Immature natural killer cell (primary cell): Measurements from ENCODE around the gene ZNF598. TPM values are rescaled to one million over a fixed set of nuclear protein-coding genes. Genes with fewer than 3 reads are reported as not detected.

Experiments used
- DNase-seq, 3 donors: peaks; one replicate each; pipeline ENCODE4 v3.0.0; 2022; ENCODE audit warnings: mixed read lengths in 1 of 3
- H3K27ac Mint-ChIP-seq, 6 donors: one replicate each; pipeline ENCODE4 v1.8.0; 2020; ENCODE audit warnings: mixed read lengths in 6 of 6, mild to moderate bottlenecking in 5 of 6, inconsistent platforms in 4 of 6, moderate library complexity in 3 of 6
- H3K27me3 Mint-ChIP-seq, 3 donors: one replicate each; pipeline ENCODE4 v1.8.0; 2020 to 2021; ENCODE audit warnings: low read depth in 3 of 3, mild to moderate bottlenecking in 3 of 3, mixed read lengths in 3 of 3, moderate library complexity in 3 of 3, inconsistent platforms in 1 of 3
- H3K36me3 Mint-ChIP-seq, 3 donors: one replicate each; pipeline ENCODE4 v1.8.0; 2020; ENCODE audit warnings: mixed read lengths in 3 of 3, inconsistent platforms in 2 of 3, mild to moderate bottlenecking in 2 of 3
- H3K4me1 Mint-ChIP-seq, 2 donors: one replicate each; pipeline ENCODE4 v1.8.0; 2020; ENCODE audit warnings: inconsistent platforms in 2 of 2, mild to moderate bottlenecking in 2 of 2, mixed read lengths in 2 of 2, moderate library complexity in 1 of 2
- H3K4me3 Mint-ChIP-seq, 5 donors: one replicate each; pipeline ENCODE4 v1.8.0; 2020; ENCODE audit warnings: mild to moderate bottlenecking in 5 of 5, mixed read lengths in 5 of 5, inconsistent platforms in 3 of 5, moderate library complexity in 3 of 5
- H3K9me3 Mint-ChIP-seq, 6 donors: one replicate each; pipeline ENCODE4 v1.8.0; 2020; ENCODE audit warnings: mild to moderate bottlenecking in 6 of 6, mixed read lengths in 6 of 6, inconsistent platforms in 4 of 6, moderate library complexity in 3 of 6
- polyA plus RNA-seq, 3 donors: library from polyadenylated mRNA; unstranded; fragments of 300-500 nt; fragmentation: Illumina TruSeq; gene quantifications; one replicate each; pipeline ENCODE4 v1.2.3, GENCODE V29; 2021

ZNF598 gene
- polyA plus RNA-seq, 3 donors from 2014 or later: 1.8 to 10.4 (median 2.9) TPM

DNA sequence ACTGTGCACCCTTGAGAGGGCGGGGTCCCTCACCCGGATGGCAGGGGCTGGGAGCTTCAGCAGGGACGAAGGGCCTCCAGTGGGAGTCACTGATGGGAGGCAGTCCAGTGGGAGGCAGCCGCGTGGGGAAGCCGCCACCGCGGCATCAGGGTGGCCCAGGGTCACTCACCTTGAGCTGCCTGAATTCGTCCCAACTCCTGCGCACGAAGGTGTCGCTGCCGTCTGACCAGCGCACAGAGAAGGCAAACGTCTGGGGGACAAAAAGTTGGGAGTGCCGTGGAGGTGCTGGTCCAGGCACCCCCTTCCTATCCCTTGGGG, 28.9 kb downstream of the ZNF598 start:
- no peak overlapping the region for H3K4me3 Mint-ChIP-seq
- H3K4me1 Mint-ChIP-seq: peaks cover 10% of the 10 kb centered on the region in 2 donors
- H3K36me3 Mint-ChIP-seq: peaks cover 0 to 9% (median 0%) of the 10 kb centered on the region in 3 donors
- H3K27ac Mint-ChIP-seq: no peak overlapping the region
- no peak for DNase-seq
- no peaks in the 10 kb centered on the region for H3K9me3 Mint-ChIP-seq
- H3K27me3 Mint-ChIP-seq: peaks cover 8 to 24% (median 9%) of the 10 kb centered on the region in 3 donors

DNA sequence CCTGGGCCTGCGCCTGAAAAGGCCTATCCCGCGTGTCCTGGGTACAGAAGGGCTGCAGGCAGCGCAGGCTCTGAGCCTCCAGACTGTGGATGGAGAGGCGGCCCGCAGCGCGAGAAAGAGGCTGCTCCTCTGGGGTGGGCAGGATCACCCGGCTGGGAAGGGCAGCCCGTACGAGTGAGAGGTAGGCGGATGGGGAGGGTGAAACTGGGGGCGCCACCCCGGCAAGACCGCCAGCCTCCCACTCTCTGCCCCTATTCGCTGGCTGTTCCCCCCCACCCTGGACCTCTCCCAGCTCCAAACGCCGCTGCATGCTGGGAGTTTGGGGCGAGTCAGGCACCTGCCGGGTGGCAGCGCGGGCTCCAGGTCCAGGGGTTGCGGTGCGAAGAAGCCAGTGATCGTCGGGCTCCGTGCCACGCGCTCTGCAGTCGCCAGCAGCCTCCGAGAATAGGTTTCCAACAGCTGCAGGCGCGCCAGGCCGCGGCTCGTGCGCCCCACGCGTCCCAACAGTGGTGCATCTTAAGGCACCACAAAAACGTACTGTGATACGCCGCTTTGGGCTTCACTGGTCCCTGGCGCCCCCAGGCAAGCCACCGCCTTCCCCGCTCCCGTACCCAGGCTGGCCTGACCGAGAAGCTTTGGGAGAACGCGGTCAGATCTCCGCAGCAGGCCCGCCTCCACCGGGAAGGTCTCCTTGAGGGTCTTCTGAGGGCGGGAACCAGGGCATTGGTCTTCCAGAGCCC, 29.4 kb downstream of the ZNF598 start:
- Mint-ChIP-seq H3K4me3 (no peak overlapping the region), H3K9me3 (no peaks in the 10 kb centered on the region), H3K27me3 (peaks cover 8 to 22% (median 9%) of the 10 kb centered on the region in 3 donors), H3K36me3 (peaks cover 0 to 11% (median 0%) of the 10 kb centered on the region in 3 donors), H3K27ac (no peak overlapping the region), H3K4me1 (peaks cover 8% of the 10 kb centered on the region in 2 donors)
- no peak for DNase-seq

DNA sequence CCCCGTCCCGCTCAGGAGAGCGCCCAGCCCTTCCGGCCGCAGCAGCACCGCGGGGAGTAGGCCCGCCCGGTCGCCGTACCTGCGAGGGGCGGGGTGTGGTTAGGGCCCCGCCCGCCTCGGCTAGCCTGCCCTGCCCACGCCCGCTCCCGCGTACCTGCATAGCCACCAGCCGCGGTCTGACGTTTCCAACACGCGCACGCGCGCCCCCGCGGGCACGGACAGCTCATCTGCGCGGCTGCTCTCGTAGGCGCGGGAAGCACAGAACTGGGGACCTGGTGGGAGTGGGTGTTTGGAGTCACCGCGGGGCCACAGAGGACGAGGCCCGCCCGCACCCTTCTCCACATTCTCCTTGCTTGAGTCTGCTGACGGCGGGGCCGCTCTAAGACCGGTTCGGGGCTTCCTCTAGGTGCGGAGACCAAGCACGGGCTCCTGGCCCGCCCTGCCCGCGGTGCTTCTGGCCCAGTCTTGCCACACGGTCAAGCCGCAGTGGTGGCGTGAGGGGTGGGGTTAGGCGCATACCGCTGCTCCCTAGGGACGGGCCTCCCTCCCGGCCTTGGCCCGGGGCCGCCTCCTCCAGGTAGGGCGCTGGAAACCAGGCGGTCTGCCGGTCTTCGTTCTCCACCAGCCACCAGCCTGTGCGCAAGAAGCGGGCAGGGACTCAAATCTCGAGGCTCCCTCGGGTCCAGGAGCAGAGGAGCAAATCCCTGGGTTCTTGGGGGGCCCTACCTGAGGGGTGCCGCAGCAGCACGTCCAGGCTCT, 30.2 kb downstream of the ZNF598 start:
- peaks cover under 1 to 2% of the 10 kb centered on the region in 2 donors for H3K4me1 Mint-ChIP-seq
- peaks cover 8 to 20% (median 9%) of the 10 kb centered on the region in 3 donors for H3K27me3 Mint-ChIP-seq
- H3K4me3 Mint-ChIP-seq: no peak overlapping the region
- H3K9me3 Mint-ChIP-seq: no peaks in the 10 kb centered on the region
- DNase-seq: no peak
- H3K27ac Mint-ChIP-seq: no peak overlapping the region
- peaks cover 0 to 11% (median 4%) of the 10 kb centered on the region in 3 donors for H3K36me3 Mint-ChIP-seq

- DNase-seq: no peak
- H3K4me1 Mint-ChIP-seq: peaks cover 0 to 2% of the 10 kb centered on the region in 2 donors
- H3K9me3 Mint-ChIP-seq: no peaks in the 10 kb centered on the region
- H3K36me3 Mint-ChIP-seq: peaks cover 0 to 11% (median 4%) of the 10 kb centered on the region in 3 donors
- H3K27ac Mint-ChIP-seq: no peak overlapping the region
- peaks cover 8 to 20% (median 8%) of the 10 kb centered on the region in 3 donors for H3K27me3 Mint-ChIP-seq
- no peak overlapping the region for H3K4me3 Mint-ChIP-seq
These were observed 31.0 kb downstream of the ZNF598 start for GRCh38 chr16:1978476-1979120.

DNA sequence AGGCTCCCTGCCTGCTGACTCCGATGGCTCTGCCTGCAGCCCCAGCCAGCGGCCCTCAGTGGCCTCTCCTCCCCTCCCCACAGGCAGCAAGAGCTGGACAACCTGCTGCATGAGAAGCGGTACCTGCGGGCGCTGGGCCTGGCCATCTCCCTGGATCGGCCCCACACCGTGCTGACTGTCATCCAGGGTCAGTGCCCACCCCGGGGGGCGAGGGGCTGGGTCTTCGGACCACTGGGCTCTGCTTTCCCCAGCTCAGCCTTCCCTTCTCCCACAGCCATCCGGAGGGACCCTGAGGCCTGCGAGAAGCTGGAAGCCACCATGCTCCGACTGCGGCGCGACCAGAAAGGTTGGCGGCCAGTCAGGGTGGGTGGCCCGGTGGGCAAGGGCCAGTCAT, 31.7 kb downstream of the ZNF598 start:
- Mint-ChIP-seq H3K4me3 (no peak overlapping the region), H3K27ac (no peak overlapping the region), H3K36me3 (peaks cover 0 to 11% (median 4%) of the 10 kb centered on the region in 3 donors), H3K9me3 (no peaks in the 10 kb centered on the region), H3K4me1 (peaks cover 3% of the 10 kb centered on the region in 2 donors), H3K27me3 (peaks cover 5 to 13% (median 8%) of the 10 kb centered on the region in 3 donors)
- DNase-seq: no peak

DNA sequence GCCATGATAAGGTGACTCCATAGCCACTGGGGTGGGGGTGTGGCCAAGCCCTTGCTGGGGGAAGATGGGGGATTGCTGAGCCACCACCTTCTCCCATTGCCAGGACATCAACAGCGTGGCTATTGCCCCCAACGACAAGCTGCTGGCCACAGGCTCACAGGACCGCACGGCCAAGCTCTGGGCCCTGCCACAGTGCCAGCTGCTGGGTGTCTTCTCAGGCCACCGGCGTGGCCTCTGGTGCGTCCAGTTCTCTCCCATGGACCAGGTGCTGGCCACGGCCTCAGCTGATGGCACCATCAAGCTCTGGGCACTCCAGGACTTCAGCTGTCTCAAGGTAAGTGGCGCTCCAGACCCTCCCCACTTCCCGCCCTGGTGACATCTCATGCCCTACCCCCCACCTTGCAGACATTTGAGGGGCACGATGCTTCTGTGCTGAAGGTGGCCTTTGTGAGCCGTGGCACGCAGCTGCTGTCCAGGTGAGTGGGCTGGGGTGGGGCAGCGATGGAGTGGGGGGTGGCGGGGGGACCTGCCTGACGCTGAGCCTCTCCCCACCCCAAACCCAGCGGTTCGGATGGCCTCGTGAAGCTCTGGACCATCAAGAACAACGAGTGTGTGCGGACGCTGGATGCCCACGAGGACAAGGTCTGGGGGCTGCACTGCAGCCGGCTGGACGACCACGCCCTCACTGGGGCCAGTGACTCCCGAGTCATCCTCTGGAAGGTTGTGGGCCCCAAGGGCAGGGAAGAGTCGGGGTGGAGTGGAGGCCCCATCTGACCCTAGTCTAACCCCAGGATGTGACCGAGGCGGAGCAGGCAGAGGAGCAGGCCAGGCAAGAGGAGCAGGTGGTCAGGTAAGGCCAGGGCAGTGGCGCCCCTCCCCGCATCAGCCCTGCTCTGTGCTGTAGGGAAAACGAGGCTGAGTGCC, 32.4 kb downstream of the ZNF598 start:
- Mint-ChIP-seq H3K27ac (no peak overlapping the region), H3K9me3 (no peaks in the 10 kb centered on the region), H3K4me3 (no peak overlapping the region), H3K4me1 (peaks cover 5 to 7% of the 10 kb centered on the region in 2 donors), H3K36me3 (peaks cover 0 to 11% (median 4%) of the 10 kb centered on the region in 3 donors), H3K27me3 (peaks cover 3 to 11% (median 4%) of the 10 kb centered on the region in 3 donors)
- DNase-seq: no peak

DNA sequence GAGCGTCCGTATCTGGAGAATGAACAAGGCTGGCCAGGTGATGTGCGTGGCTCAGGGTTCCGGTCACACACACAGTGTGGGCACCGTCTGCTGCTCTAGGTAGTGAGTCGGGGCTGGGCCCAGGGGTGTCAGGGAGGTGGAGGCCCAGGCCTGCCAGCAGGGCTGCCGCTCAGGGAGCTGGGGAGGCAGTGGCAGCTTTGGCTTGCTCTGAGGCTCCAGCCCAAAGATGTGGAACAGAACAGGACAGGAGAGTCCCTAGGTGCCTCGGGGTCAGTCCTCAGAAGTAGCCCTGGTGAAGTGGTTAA, 33.5 kb downstream of the ZNF598 start:
- H3K36me3 Mint-ChIP-seq: peaks cover 0 to 11% (median 4%) of the 10 kb centered on the region in 3 donors
- H3K9me3 Mint-ChIP-seq: peaks cover 0 to 2% (median 0%) of the 10 kb centered on the region in 6 donors
- H3K27ac Mint-ChIP-seq: no peak overlapping the region
- peaks cover 15% of the 10 kb centered on the region in 2 donors for H3K4me1 Mint-ChIP-seq
- H3K4me3 Mint-ChIP-seq: no peak overlapping the region
- H3K27me3 Mint-ChIP-seq: peaks cover 7 to 16% (median 11%) of the 10 kb centered on the region in 3 donors
- DNase-seq: no peak

- DNase-seq: no peak
- peaks cover 0 to 2% (median 0%) of the 10 kb centered on the region in 6 donors for H3K9me3 Mint-ChIP-seq
- H3K27me3 Mint-ChIP-seq: peaks cover 5 to 14% (median 11%) of the 10 kb centered on the region in 3 donors
- H3K4me3 Mint-ChIP-seq: no peak overlapping the region
- no peak overlapping the region for H3K27ac Mint-ChIP-seq
- H3K36me3 Mint-ChIP-seq: peaks cover 0 to 11% (median 4%) of the 10 kb centered on the region in 3 donors
- peaks cover 20% of the 10 kb centered on the region in 2 donors for H3K4me1 Mint-ChIP-seq
These were observed 34.0 kb downstream of the ZNF598 start for GRCh38 chr16:1975432-1976215.

GRCh38 chr16:1974157-1975070, 35.2 kb downstream of the ZNF598 start:
- Mint-ChIP-seq H3K27ac (no peak overlapping the region), H3K9me3 (peaks cover 0 to 2% (median 0%) of the 10 kb centered on the region in 6 donors), H3K36me3 (peaks cover 0 to 11% (median 4%) of the 10 kb centered on the region in 3 donors), H3K27me3 (peaks cover 8 to 12% (median 9%) of the 10 kb centered on the region in 3 donors), H3K4me1 (peaks cover 20 to 21% of the 10 kb centered on the region in 2 donors), H3K4me3 (peak overlapping the region in 2 of 5 donors; percentile 35 to 52)
- DNase-seq: no peak

DNA sequence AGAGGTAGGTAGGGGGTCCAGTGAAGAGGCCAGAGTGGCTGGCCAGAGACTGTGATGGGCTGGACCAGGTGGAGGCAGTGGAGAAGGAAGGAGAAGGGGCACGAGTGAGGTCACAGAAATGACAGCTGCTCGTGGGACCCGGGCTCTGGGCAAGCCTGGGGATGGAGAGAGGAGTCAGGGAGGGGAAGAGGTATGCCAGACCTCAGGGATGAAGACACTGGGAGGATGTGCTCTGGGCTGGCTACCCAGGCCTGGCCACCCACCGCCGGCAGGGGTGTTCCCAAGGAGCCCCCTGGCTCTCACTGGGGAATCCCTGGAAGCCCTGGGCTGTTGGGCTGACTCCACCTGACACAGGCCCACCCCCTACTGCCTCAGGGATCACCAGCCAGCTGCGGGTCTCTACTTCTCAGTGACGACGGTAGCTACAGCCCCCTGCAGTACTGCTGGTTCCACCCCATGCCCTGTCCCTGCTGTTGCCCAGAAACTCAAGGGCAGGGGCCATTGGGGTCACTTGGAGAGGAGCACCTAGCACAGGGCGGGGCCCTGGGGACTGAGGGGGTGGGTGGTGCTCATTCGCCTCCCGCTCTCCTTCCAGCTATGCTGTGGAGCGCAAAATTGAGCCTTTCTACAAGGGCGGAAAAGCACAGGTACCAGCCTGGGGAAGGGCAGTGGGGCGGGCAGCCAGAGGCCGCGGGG, 36.0 kb downstream of the ZNF598 start:
- Mint-ChIP-seq H3K36me3 (peaks cover 0 to 11% (median 4%) of the 10 kb centered on the region in 3 donors), H3K4me1 (peaks cover 20 to 21% of the 10 kb centered on the region in 2 donors), H3K9me3 (peaks cover 0 to 2% (median 0%) of the 10 kb centered on the region in 6 donors), H3K27me3 (peaks cover 8 to 12% (median 9%) of the 10 kb centered on the region in 3 donors), H3K4me3 (peak overlapping the region in 2 of 5 donors; percentile 29 to 52), H3K27ac (peak overlapping the region in 1 of 6 donors; percentile 94)
- DNase-seq: no peak

- H3K27ac Mint-ChIP-seq: peak overlapping the region in 4 of 6 donors; percentile 73 to 99 (median 96)
- H3K4me3 Mint-ChIP-seq: peak overlapping the region; percentile 94 to 98 (median 96)
- H3K36me3 Mint-ChIP-seq: peaks cover 0 to 9% (median 4%) of the 10 kb centered on the region in 3 donors
- peaks cover 8 to 12% (median 8%) of the 10 kb centered on the region in 3 donors for H3K27me3 Mint-ChIP-seq
- H3K4me1 Mint-ChIP-seq: peaks cover 20 to 21% of the 10 kb centered on the region in 2 donors
- H3K9me3 Mint-ChIP-seq: peaks cover 0 to 2% (median 0%) of the 10 kb centered on the region in 6 donors
- DNase-seq: no peak
These were observed 37.1 kb downstream of the ZNF598 start for GRCh38 chr16:1972490-1972877.
